Neural cell (in vitro differentiated cells): ENCODE data around the gene FBLN2. TPM values are rescaled to one million over a fixed set of nuclear protein-coding genes. Genes with fewer than 3 reads are reported as not detected.

Experiments used
- H2AFZ ChIP-seq: fragments of 200-600, 300-800 bp; sonication (generic), shearing (Covaris generic); 2 replicates; pipeline ENCODE4 v1.6.0; 2014; ENCODE audit warnings: low read depth, mild to moderate bottlenecking, antibody characterized with exemption, low read length, moderate library complexity
- H3F3A ChIP-seq: fragments of 200-600 bp; shearing (Covaris generic); 2 replicates; pipeline ENCODE4 v1.6.1; 2016; ENCODE audit warnings: mild to moderate bottlenecking, moderate library complexity, mixed read lengths, antibody characterized with exemption, low read length; ENCODE audit not compliant: insufficient read depth, poor library complexity, severe bottlenecking
- H3K27ac ChIP-seq: fragments of 200-600, 300-800 bp; sonication (generic), shearing (Covaris generic); 2 replicates; pipeline ENCODE4 v1.5.1; 2014; ENCODE audit warnings: mild to moderate bottlenecking, low read length, moderate library complexity
- H3K27me3 ChIP-seq: fragments of 300-800, 200-600 bp; sonication (generic), shearing (Covaris generic); 2 replicates; pipeline ENCODE4 v1.6.0; 2014; ENCODE audit warnings: mild to moderate bottlenecking, low read depth, low read length, moderate library complexity; ENCODE audit not compliant: insufficient read depth
- H3K36me3 ChIP-seq: fragments of 300-800, 200-600 bp; sonication (generic), shearing (Covaris generic); 2 replicates; pipeline ENCODE4 v1.5.1; 2014; ENCODE audit warnings: mild to moderate bottlenecking, antibody characterized with exemption, low read length, moderate library complexity; ENCODE audit not compliant: insufficient read depth
- H3K4me2 ChIP-seq: fragments of 300-800, 200-600 bp; sonication (generic), shearing (Covaris generic); 2 replicates; pipeline ENCODE4 v1.6.0; 2014; ENCODE audit warnings: mild to moderate bottlenecking, low read length
- H3K4me3 ChIP-seq: fragments of 300-800, 200-600 bp; sonication (generic), shearing (Covaris generic); 2 replicates; pipeline ENCODE4 v1.5.1; 2014; ENCODE audit warnings: mild to moderate bottlenecking, low read length, moderate library complexity
- H3K79me2 ChIP-seq: fragments of 200-600 bp; shearing (Covaris generic); replicated peaks from 2 replicates; pipeline ENCODE4 v1.6.0; 2014; ENCODE audit warnings: mild to moderate bottlenecking, low read length, moderate library complexity; ENCODE audit not compliant: insufficient read depth
- H3K9ac ChIP-seq: fragments of 300-800, 200-600 bp; sonication (generic), shearing (Covaris generic); 2 replicates; pipeline ENCODE4 v1.6.1; 2016; ENCODE audit warnings: mild to moderate bottlenecking, low read length, mixed read lengths
- H3K9me2 ChIP-seq: fragments of 200-600 bp; shearing (Covaris generic); 2 replicates; pipeline ENCODE4 v1.6.1; 2016; ENCODE audit warnings: mild to moderate bottlenecking, low read length, mixed read lengths; ENCODE audit not compliant: insufficient read depth
- H3K9me3 ChIP-seq: fragments of 200-600, 300-800 bp; sonication (generic), shearing (Covaris generic); 2 replicates; pipeline ENCODE4 v1.6.1; 2016; ENCODE audit warnings: mild to moderate bottlenecking, mixed run types, low read length, moderate library complexity, mixed read lengths
- H4K20me1 ChIP-seq: fragments of 200-600 bp; shearing (Covaris generic); 2 replicates; pipeline ENCODE4 v1.6.1; 2016; ENCODE audit warnings: mild to moderate bottlenecking, mixed run types; ENCODE audit not compliant: insufficient read depth
- EP300 ChIP-seq: fragments of 450-650 bp; conservative IDR thresholded peaks from 2 replicates; pipeline ENCODE4 v1.6.1; 2014; ENCODE audit warnings: antibody characterized with exemption, mild to moderate bottlenecking, moderate library complexity; ENCODE audit not compliant: poor library complexity, severe bottlenecking
- EZH2 ChIP-seq: fragments of 200-600, 300-800 bp; shearing (Covaris generic), sonication (generic); IDR thresholded peaks from 2 replicates; pipeline ENCODE4 v1.6.1; 2014; ENCODE audit warnings: antibody characterized with exemption, low read length, borderline replicate concordance, mild to moderate bottlenecking; ENCODE audit not compliant: insufficient read depth, poor library complexity, severe bottlenecking
- MXI1 ChIP-seq: fragments of 450-650 bp; conservative IDR thresholded peaks from 2 replicates; pipeline ENCODE4 v1.6.1; 2014; ENCODE audit warnings: antibody characterized with exemption, mild to moderate bottlenecking; ENCODE audit not compliant: poor library complexity, severe bottlenecking
- POLR2AphosphoS5 ChIP-seq: IDR thresholded peaks from 2 replicates; pipeline ENCODE4 v1.6.1; 2012
- RAD21 ChIP-seq: fragments of 450-650 bp; conservative IDR thresholded peaks from 2 replicates; pipeline ENCODE4 v1.6.1; 2014; ENCODE audit warnings: antibody characterized with exemption, mild to moderate bottlenecking, moderate library complexity
- SMC3 ChIP-seq: fragments of 450-650 bp; conservative IDR thresholded peaks from 2 replicates; pipeline ENCODE4 v1.6.1; 2014; ENCODE audit warnings: antibody characterized with exemption, mild to moderate bottlenecking, moderate library complexity; ENCODE audit not compliant: poor library complexity
- TAF1 ChIP-seq: IDR thresholded peaks from 2 replicates; pipeline ENCODE4 v1.6.1; 2012; ENCODE audit warnings: low read depth
- polyA plus RNA-seq: library from polyadenylated mRNA; depleted of rRNA; stranded (reverse); fragments of >200 nt; gene quantifications from 2 replicates; pipeline ENCODE4 v1.2.3, GENCODE V29; 2014
- TF ChIP-seq, protein P1 (sequence below): fragments of 450-650 bp; IDR thresholded peaks from 2 replicates; pipeline ENCODE4 v1.5.1; 2014; ENCODE audit warnings: antibody characterized with exemption, mild to moderate bottlenecking, moderate library complexity; ENCODE audit not compliant: poor library complexity, severe bottlenecking
- TF ChIP-seq, protein P2 (sequence below): IDR thresholded peaks from 2 replicates; pipeline ENCODE4 v1.6.1; 2012; ENCODE audit warnings: borderline replicate concordance

The FBLN2 gene
- polyA plus RNA-seq, 1 donor from 2014 or later = 0.37 TPM

DNA sequence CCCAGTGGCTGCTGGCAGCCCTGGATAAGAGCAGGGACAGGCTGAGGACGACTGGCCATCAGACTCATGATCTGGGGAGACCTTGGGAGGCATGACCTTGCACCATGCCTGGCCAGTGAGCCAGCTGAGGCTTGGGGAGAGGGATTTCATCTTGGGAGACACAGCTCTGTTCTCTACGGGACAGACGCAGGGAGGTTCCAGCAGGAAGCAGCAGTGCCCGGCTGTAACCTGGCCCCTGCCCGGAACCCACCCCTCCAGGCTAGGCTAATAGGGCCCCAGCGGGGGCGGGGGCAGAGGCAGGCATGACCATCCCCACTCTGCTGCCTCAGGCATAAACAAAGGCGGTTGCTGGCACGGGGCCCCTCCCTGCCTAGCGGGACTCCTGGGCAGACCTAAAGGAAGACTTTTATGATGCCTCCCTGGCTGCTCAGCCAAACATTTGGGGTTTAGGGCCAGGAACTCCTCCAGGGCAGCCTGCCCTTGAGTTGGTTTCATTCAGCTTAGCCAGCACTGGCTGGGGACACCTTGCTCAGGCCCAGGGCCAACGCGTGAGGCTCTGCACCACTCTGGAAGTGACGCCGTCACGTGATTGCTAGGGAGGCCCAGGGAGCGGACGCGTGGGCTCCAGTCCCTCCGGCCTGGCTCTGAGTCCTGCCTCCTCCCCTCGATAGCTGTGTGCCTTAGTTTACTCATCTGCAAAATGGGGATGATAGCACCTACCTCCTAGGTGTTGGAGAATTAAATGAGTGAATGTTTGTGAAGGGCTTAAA, 41.2 kb upstream of the FBLN2 start:
- Histone ChIP-seq H3K9me3 (no peaks in the 10 kb centered on the region), H3K9ac (no peak overlapping the region), H3K27me3 (no peaks in the 10 kb centered on the region), H2AFZ (no peak overlapping the region), H3K4me2 (no peak overlapping the region), H3F3A (no peaks in the 10 kb centered on the region), H4K20me1 (no peaks in the 10 kb centered on the region), H3K4me3 (no peak overlapping the region), H3K9me2 (no peaks in the 10 kb centered on the region), H3K36me3 (no peaks in the 10 kb centered on the region), H3K79me2 (no peaks in the 10 kb centered on the region), H3K27ac (no peak overlapping the region)
- TF ChIP-seq TAF1 = no peak
- TF ChIP-seq EP300 = no peak
- TF ChIP-seq SMC3 = no peak
- TF ChIP-seq, protein P1, sequence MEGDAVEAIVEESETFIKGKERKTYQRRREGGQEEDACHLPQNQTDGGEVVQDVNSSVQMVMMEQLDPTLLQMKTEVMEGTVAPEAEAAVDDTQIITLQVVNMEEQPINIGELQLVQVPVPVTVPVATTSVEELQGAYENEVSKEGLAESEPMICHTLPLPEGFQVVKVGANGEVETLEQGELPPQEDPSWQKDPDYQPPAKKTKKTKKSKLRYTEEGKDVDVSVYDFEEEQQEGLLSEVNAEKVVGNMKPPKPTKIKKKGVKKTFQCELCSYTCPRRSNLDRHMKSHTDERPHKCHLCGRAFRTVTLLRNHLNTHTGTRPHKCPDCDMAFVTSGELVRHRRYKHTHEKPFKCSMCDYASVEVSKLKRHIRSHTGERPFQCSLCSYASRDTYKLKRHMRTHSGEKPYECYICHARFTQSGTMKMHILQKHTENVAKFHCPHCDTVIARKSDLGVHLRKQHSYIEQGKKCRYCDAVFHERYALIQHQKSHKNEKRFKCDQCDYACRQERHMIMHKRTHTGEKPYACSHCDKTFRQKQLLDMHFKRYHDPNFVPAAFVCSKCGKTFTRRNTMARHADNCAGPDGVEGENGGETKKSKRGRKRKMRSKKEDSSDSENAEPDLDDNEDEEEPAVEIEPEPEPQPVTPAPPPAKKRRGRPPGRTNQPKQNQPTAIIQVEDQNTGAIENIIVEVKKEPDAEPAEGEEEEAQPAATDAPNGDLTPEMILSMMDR = no peak
- no peak for TF ChIP-seq RAD21
- TF ChIP-seq MXI1 = no peak
- no peak for TF ChIP-seq EZH2
- TF ChIP-seq, protein P2, sequence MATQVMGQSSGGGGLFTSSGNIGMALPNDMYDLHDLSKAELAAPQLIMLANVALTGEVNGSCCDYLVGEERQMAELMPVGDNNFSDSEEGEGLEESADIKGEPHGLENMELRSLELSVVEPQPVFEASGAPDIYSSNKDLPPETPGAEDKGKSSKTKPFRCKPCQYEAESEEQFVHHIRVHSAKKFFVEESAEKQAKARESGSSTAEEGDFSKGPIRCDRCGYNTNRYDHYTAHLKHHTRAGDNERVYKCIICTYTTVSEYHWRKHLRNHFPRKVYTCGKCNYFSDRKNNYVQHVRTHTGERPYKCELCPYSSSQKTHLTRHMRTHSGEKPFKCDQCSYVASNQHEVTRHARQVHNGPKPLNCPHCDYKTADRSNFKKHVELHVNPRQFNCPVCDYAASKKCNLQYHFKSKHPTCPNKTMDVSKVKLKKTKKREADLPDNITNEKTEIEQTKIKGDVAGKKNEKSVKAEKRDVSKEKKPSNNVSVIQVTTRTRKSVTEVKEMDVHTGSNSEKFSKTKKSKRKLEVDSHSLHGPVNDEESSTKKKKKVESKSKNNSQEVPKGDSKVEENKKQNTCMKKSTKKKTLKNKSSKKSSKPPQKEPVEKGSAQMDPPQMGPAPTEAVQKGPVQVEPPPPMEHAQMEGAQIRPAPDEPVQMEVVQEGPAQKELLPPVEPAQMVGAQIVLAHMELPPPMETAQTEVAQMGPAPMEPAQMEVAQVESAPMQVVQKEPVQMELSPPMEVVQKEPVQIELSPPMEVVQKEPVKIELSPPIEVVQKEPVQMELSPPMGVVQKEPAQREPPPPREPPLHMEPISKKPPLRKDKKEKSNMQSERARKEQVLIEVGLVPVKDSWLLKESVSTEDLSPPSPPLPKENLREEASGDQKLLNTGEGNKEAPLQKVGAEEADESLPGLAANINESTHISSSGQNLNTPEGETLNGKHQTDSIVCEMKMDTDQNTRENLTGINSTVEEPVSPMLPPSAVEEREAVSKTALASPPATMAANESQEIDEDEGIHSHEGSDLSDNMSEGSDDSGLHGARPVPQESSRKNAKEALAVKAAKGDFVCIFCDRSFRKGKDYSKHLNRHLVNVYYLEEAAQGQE = no peak
- no peak for TF ChIP-seq POLR2AphosphoS5

DNA sequence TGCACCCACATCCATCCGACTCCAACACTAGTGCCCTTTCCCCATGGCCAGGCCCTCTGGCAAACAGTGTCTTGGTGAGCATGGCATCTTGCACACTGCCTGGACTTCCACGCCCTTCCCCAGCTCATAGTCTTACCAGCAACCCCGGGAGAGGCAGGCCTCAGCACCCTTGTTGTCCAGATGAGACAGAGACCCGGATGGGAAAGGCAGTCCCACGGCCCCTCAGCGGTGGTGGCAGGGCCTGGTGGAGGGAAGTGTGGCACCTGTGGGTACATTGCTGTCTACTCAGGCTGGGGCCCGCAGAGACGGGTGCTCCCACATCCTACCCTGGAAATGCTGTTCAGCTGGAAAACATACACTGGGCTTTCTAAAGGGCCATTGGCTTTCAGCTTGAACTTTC, 40.4 kb upstream of the FBLN2 start:
- Histone ChIP-seq H3K9me2 (no peaks in the 10 kb centered on the region), H2AFZ (no peak overlapping the region), H3K9me3 (no peaks in the 10 kb centered on the region), H3K4me2 (no peak overlapping the region), H3K27ac (no peak overlapping the region), H3K79me2 (no peaks in the 10 kb centered on the region), H3F3A (no peaks in the 10 kb centered on the region), H3K4me3 (no peak overlapping the region), H3K27me3 (no peaks in the 10 kb centered on the region), H4K20me1 (no peaks in the 10 kb centered on the region), H3K36me3 (no peaks in the 10 kb centered on the region), H3K9ac (no peak overlapping the region)
- TF ChIP-seq RAD21 = no peak
- TF ChIP-seq, protein P1 = no peak
- TF ChIP-seq EP300 = no peak
- no peak for TF ChIP-seq MXI1
- TF ChIP-seq EZH2 = no peak
